Large intestine (tissue), 3 donors: ENCODE results near the gene TRIM33. TPM values are rescaled to one million over a fixed set of nuclear protein-coding genes. Genes with fewer than 3 reads are reported as not detected.

Experiments used
- DNase-seq, 2 donors: peaks; one replicate each; pipeline versions ENCODE4 v3.0.0 to v3.0.0-alpha.2; 2013
- H3K27ac ChIP-seq: one replicate; pipeline ENCODE4 v1.5.1; 2013; ENCODE audit warnings: low read length
- H3K27me3 ChIP-seq: 2 replicates; pipeline ENCODE4 v1.6.1; 2013; ENCODE audit warnings: low read length; ENCODE audit not compliant: control insufficient read depth, insufficient read depth
- H3K36me3 ChIP-seq: 2 replicates; pipeline ENCODE4 v1.6.1; 2013; ENCODE audit warnings: low read length; ENCODE audit not compliant: control insufficient read depth, insufficient read depth
- H3K4me1 ChIP-seq: one replicate; pipeline ENCODE4 v1.6.1; 2013; ENCODE audit warnings: low read length; ENCODE audit not compliant: control insufficient read depth, insufficient read depth
- H3K4me3 ChIP-seq: one replicate; pipeline ENCODE4 v1.5.1; 2013; ENCODE audit warnings: low read length
- H3K9me3 ChIP-seq: one replicate; pipeline ENCODE4 v1.6.1; 2013; ENCODE audit warnings: mild to moderate bottlenecking, low read depth, low read length, moderate library complexity; ENCODE audit not compliant: control insufficient read depth
- WGBS: methylation state at CpG from one replicate; pipeline ENCODE4 v1.1.5; 2013; ENCODE audit warnings: low lambda C conversion rate; ENCODE audit not compliant: insufficient coverage; 5-methylcytosine and 5-hydroxymethylcytosine counted together
- polyA plus RNA-seq: library from polyadenylated mRNA; unstranded; fragments of 120-200 nt; gene quantifications from one replicate; pipeline ENCODE4 v1.2.1, GENCODE V29; 2013

The TRIM33 gene
- polyA plus RNA-seq, 1 donor = 27.2 TPM

GRCh38 chr1:114545315-114545714 is 34.3 kb upstream of the TRIM33 start:
- Histone ChIP-seq H3K4me3 (no peak overlapping the region), H3K27ac (no peak overlapping the region), H3K27me3 (peaks cover 2% of the 10 kb centered on the region), H3K9me3 (no peaks in the 10 kb centered on the region), H3K4me1 (no peaks in the 10 kb centered on the region), H3K36me3 (no peaks in the 10 kb centered on the region)
- DNase-seq = no peak
- WGBS = 40% methylated on average over 1 of the region's 1 CpG

- Histone ChIP-seq H3K27me3 (no peaks in the 10 kb centered on the region), H3K4me1 (no peaks in the 10 kb centered on the region), H3K36me3 (no peaks in the 10 kb centered on the region), H3K4me3 (no peak overlapping the region), H3K27ac (no peak overlapping the region), H3K9me3 (no peaks in the 10 kb centered on the region)
- no peak for DNase-seq
- WGBS = 75% methylated on average over 1 of the region's 6 CpGs
Measured at GRCh38 chr1:114540821-114541220, 29.8 kb upstream of the TRIM33 start.

DNA sequence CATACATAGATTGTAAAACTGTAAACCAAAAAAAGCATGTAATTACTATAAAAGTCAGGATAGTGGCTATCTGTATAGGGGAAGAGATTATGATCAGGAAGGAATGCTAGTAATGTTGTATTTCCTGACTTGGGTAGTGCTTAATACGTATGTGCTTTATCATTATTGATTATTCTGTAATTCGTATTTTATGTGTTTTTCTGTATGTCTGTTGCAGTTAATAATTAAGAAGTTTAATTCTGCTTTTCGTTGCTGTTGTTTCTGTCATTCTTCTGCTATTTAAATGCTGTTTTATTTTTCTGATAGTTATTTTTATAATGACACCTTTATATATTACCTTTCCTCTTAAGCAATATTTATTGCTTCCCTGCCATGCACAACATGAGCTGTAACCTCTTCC is 29.3 kb upstream of the TRIM33 start:
- Histone ChIP-seq H3K9me3 (no peaks in the 10 kb centered on the region), H3K4me1 (no peaks in the 10 kb centered on the region), H3K4me3 (no peak overlapping the region), H3K27ac (no peak overlapping the region), H3K36me3 (no peaks in the 10 kb centered on the region), H3K27me3 (no peaks in the 10 kb centered on the region)
- no peak for DNase-seq
- WGBS = 17% methylated on average over 3 of the region's 3 CpGs

- Histone ChIP-seq H3K4me3 (no peak overlapping the region), H3K27ac (no peak overlapping the region), H3K36me3 (no peaks in the 10 kb centered on the region), H3K9me3 (no peaks in the 10 kb centered on the region), H3K4me1 (no peaks in the 10 kb centered on the region), H3K27me3 (no peaks in the 10 kb centered on the region)
- WGBS = no CpG with 5 or more reads among the region's 7 CpGs
- no peak for DNase-seq
Measured at GRCh38 chr1:114536043-114536442, 25.0 kb upstream of the TRIM33 start.

DNA sequence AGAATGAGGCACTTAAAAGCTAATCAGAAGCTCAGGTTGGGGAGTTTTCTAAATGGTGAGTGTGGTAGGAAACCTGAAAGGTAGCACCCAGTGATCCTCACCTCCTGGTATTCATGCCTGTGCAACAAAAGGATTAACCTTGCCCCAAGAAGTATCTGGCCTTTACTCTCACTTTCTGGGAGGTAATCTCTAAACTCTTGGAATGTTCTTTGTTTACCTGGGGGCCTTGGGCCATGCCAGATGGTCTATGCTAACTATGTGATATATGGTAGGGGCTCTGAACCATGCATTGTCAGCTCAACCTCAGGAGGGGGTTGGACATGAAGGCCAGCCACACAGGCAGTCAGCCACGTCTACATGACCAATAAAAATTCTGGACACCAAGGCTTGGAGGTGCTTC is 24.4 kb upstream of the TRIM33 start:
- no CpG with 5 or more reads among the region's 1 CpG for WGBS
- no peak for DNase-seq
- Histone ChIP-seq H3K9me3 (no peaks in the 10 kb centered on the region), H3K4me1 (no peaks in the 10 kb centered on the region), H3K27me3 (no peaks in the 10 kb centered on the region), H3K4me3 (no peak overlapping the region), H3K27ac (no peak overlapping the region), H3K36me3 (no peaks in the 10 kb centered on the region)

DNA sequence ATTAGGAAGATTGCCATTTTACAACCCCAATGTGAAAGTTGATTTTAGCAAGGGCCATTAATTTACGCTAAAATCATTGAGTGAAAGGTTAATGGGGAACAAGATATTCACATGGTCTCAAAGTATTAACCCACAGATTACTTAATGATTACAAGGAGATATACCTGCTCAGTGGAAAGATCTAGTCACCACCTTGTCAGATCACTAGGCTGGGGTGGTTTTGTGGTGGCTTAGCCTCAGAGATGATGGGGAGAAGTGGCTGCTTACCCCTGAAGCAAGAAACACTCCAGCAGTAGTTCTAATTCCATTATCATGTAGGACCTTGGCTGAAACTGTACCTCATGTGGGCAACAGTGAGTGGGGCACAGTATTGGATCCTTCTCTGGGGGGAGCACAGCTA is 20.1 kb upstream of the TRIM33 start:
- H3K27ac ChIP-seq = no peak overlapping the region
- DNase-seq = no peak
- 80% methylated on average over 1 of the region's 1 CpG for WGBS
- H3K4me1 ChIP-seq = no peaks in the 10 kb centered on the region
- H3K4me3 ChIP-seq = no peak overlapping the region
- no peaks in the 10 kb centered on the region for H3K27me3 ChIP-seq
- no peaks in the 10 kb centered on the region for H3K9me3 ChIP-seq
- H3K36me3 ChIP-seq = no peaks in the 10 kb centered on the region

DNA sequence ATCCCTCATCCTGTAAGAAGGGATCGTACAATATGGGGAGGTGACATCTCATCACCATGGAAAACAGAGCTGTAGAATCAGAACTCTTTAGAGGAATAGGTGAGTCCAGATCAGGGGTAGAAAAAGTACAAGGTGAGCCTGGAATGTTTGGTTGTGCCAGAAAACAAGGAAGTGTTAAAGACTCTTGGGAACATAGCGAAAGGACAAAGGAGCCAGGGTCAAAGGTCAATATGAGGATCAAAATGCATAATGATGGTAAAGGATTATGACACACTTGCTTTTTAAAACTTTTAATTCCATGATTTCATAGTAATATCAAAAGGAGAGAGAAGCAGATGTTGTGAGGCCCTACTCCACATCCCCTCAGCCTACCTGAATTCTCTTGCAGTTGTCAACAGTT is 19.2 kb upstream of the TRIM33 start:
- WGBS = no CpG with 5 or more reads among the region's 2 CpGs

DNA sequence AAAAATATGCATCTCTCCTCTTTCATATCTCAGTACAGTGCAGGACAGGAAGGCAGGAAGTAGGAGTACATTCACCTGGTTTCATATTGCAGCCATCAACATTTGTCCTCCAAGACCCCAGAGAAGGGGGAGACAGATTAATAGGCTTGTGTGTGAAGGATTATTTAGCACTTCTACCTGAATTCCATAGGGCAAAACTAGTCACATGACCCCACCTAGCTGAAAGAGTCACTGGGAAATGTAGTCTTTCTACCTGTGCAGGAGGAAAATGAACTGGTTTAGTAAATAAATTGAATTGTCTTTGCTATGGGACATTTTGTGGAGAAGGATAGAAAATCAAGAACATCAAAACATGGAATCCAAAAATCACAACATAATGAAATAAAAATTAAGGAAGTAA is 13.9 kb upstream of the TRIM33 start:
- H3K27me3 ChIP-seq = peaks cover 1% of the 10 kb centered on the region
- H3K4me3 ChIP-seq = no peak overlapping the region
- no peaks in the 10 kb centered on the region for H3K9me3 ChIP-seq
- no peak for DNase-seq
- H3K27ac ChIP-seq = no peak overlapping the region
- no peaks in the 10 kb centered on the region for H3K4me1 ChIP-seq
- H3K36me3 ChIP-seq = no peaks in the 10 kb centered on the region

More for the DNA sequence above, 19.2 kb upstream of the TRIM33 start:
- Histone ChIP-seq H3K4me3 (no peak overlapping the region), H3K27me3 (no peaks in the 10 kb centered on the region), H3K9me3 (no peaks in the 10 kb centered on the region), H3K36me3 (no peaks in the 10 kb centered on the region), H3K27ac (no peak overlapping the region), H3K4me1 (no peaks in the 10 kb centered on the region)
- no peak for DNase-seq

GRCh38 chr1:114522264-114522575 is 11.2 kb upstream of the TRIM33 start:
- Histone ChIP-seq H3K9me3 (no peaks in the 10 kb centered on the region), H3K27me3 (peaks cover 2% of the 10 kb centered on the region), H3K4me3 (no peak overlapping the region), H3K36me3 (no peaks in the 10 kb centered on the region), H3K4me1 (no peaks in the 10 kb centered on the region), H3K27ac (no peak overlapping the region)
- no peak for DNase-seq
- no CpG with 5 or more reads among the region's 2 CpGs for WGBS

GRCh38 chr1:114521396-114522263 is 10.6 kb upstream of the TRIM33 start:
- H3K36me3 ChIP-seq = no peaks in the 10 kb centered on the region
- DNase-seq = no peak
- H3K4me1 ChIP-seq = no peaks in the 10 kb centered on the region
- H3K9me3 ChIP-seq = no peaks in the 10 kb centered on the region
- H3K27me3 ChIP-seq = peaks cover 2% of the 10 kb centered on the region
- 100% methylated on average over 1 of the region's 8 CpGs for WGBS
- no peak overlapping the region for H3K27ac ChIP-seq
- no peak overlapping the region for H3K4me3 ChIP-seq

DNA sequence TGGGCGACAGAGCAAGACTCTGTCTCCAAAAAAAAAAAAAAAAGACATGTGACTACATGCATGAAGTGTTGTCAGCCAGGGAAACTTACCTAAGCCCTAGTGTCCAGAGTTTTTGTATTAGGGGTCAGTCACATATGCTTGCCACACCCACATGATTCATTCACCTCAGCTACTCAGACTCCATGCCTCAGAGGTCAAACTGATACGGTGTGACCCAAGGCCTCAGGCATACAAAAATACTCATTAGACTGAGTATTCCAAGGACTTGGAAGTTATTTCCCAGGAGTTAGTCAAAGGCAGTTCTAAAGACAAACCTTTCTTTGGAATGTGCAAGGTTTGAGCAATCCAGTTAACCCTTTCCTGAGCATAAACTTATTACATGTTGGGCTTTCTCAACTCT is 6.3 kb upstream of the TRIM33 start:
- no peak for DNase-seq
- H3K27me3 ChIP-seq = peaks cover 2% of the 10 kb centered on the region
- H3K27ac ChIP-seq = no peak overlapping the region
- H3K4me3 ChIP-seq = no peak overlapping the region
- H3K4me1 ChIP-seq = peaks cover 4% of the 10 kb centered on the region
- no peaks in the 10 kb centered on the region for H3K9me3 ChIP-seq
- H3K36me3 ChIP-seq = no peaks in the 10 kb centered on the region
- WGBS = no CpG with 5 or more reads among the region's 2 CpGs
